HepG2 (cell line): ENCODE results near the gene KIAA1217. TPM values are rescaled to one million over a fixed set of nuclear protein-coding genes. Genes with fewer than 3 reads are reported as not detected.

Experiments
- ATAC-seq: fragments of 200-7000 bp; cut with Tn5 transposase; 3 replicates; pipeline ENCODE4 v1.9.1; 2020; ENCODE audit warnings: mild to moderate bottlenecking, moderate library complexity
- BruUV-seq: library from RNA; stranded (reverse); fragments of 400-500 nt; replicated peaks from 2 replicates; lab custom pipeline; 2021; lab: Mats Ljungman, UMichigan
- CTCF ChIA-PET: fragments of 300-600 bp; formaldehyde crosslinking; extraction: SDS; loops from one replicate; lab custom pipeline; 2021; ENCODE audit warnings: low total read pairs, inconsistent platforms, low intra/inter-chr PET ratio; lab: Yijun Ruan, JAX
- POLR2A ChIA-PET: fragments of 350-600 bp; sonication (Branson Sonifier 250); formaldehyde crosslinking; loops from one replicate; lab custom pipeline; 2020; ENCODE audit warnings: antibody characterized with exemption, inconsistent platforms; lab: Yijun Ruan, JAX
- DNase-seq: peaks from one replicate; pipeline ENCODE4 v3.0.0-alpha.2; 2015; ENCODE audit warnings: low spot score
- FAIRE-seq: peaks from 3 replicates; lab custom pipeline; 2011; peaks lifted over from hg19 to GRCh38; lab: Jason Lieb, UNC
- H2AFZ ChIP-seq: one replicate; pipeline ENCODE4 v1.6.1; 2011; ENCODE audit warnings: low read length, inconsistent platforms
- H3K27ac ChIP-seq: fragments of 300-600 bp; 3 replicates; pipeline ENCODE4 v1.8.0; 2011; ENCODE audit warnings: mixed run types, mild to moderate bottlenecking, mixed read lengths, low read length, inconsistent platforms; ENCODE audit not compliant: insufficient read depth; ENCODE audit errors: extremely low read length
- H3K27me3 ChIP-seq, 2 experiments: fragments of 200-600 bp in 1 of 2; 2 replicates in 1 of 2; 3 replicates in 1 of 2; pipeline versions ENCODE4 v1.6.0 to v1.8.0; 2011; ENCODE audit warnings: low read length in 2 of 2, mild to moderate bottlenecking in 2 of 2, moderate library complexity in 2 of 2, inconsistent platforms in 1 of 2; ENCODE audit not compliant: insufficient read depth in 2 of 2, control insufficient read depth in 1 of 2
- H3K36me3 ChIP-seq, 2 experiments: fragments of 200-600 bp in 1 of 2; replicated peaks in 1 of 2; 2 replicates in 1 of 2; 3 replicates in 1 of 2; pipeline versions ENCODE4 v1.5.1 to v1.8.0; 2011; ENCODE audit warnings: low read length in 2 of 2, inconsistent platforms in 1 of 2; ENCODE audit not compliant: insufficient read depth in 2 of 2, control insufficient read depth in 1 of 2
- H3K4me1 ChIP-seq: 2 replicates; pipeline ENCODE4 v1.5.1; 2012; ENCODE audit warnings: low read length, inconsistent platforms; ENCODE audit not compliant: insufficient read depth
- H3K4me2 ChIP-seq: 2 replicates; pipeline ENCODE4 v1.6.0; 2011; ENCODE audit warnings: low read depth, low read length, inconsistent platforms
- H3K4me3 ChIP-seq, 3 experiments: fragments of 200-600 bp in 1 of 3; sonication (generic), shearing (Covaris generic) in 1 of 3; replicated peaks in 1 of 3; 2 replicates each; pipeline ENCODE4 v1.5.1; 2011 to 2016; ENCODE audit warnings: low read length in 3 of 3, inconsistent platforms in 2 of 3, low read depth in 2 of 3, mild to moderate bottlenecking in 2 of 3, control low read depth in 1 of 3, mixed read lengths in 1 of 3; ENCODE audit not compliant: insufficient read depth in 1 of 3
- H3K79me2 ChIP-seq: one replicate; pipeline ENCODE4 v1.6.1; 2011; ENCODE audit warnings: low read length, inconsistent platforms; ENCODE audit not compliant: insufficient read depth
- H3K9ac ChIP-seq: 2 replicates; pipeline ENCODE4 v1.6.0; 2011; ENCODE audit warnings: mild to moderate bottlenecking, low read depth, low read length, inconsistent platforms; ENCODE audit not compliant: insufficient read depth
- H3K9me3 ChIP-seq: 2 replicates; pipeline ENCODE4 v1.5.1; 2012; ENCODE audit warnings: mild to moderate bottlenecking, low read length
- H4K20me1 ChIP-seq: 2 replicates; pipeline ENCODE4 v1.6.0; 2011; ENCODE audit warnings: inconsistent platforms, mild to moderate bottlenecking, low read length, moderate library complexity; ENCODE audit not compliant: insufficient read depth
- HMG20B ChIP-seq: conservative IDR thresholded peaks from 2 replicates; pipeline ENCODE4 v1.6.1; 2016; ENCODE audit warnings: missing genetic modification reagents, missing compliant biosample characterization
- WGBS: methylation state at CpG from one replicate; pipeline ENCODE4 v1.1.6; 2017; ENCODE audit warnings: low lambda C conversion rate; 5-methylcytosine and 5-hydroxymethylcytosine counted together
- in situ Hi-C: cut with HindIII; loops from 2 replicates; pipeline ENCODE4 v1.10.0; 2017; ENCODE audit warnings: low pct_unique_long_range_greater_than_20kb; ENCODE audit not compliant: extremely low pct_ligation_motif_present
- intact Hi-C: fragments of 100-400 bp; cut with micrococcal nuclease; formaldehyde crosslinking; loops from one replicate; pipeline ENCODE4 v1.10.0; 2022; ENCODE audit not compliant: unreplicated experiment
- polyA plus RNA-seq, 8 experiments: library from polyadenylated mRNA; depleted of rRNA in 3 of 8; stranded (reverse) in 7 of 8; unstranded in 1 of 8; fragments of >200 nt; fragmentation: Illumina TruSeq in 4 of 8; extraction: Trizol in 4 of 8; gene quantifications; 2 replicates each; pipeline versions ENCODE4 v1.2.1 to v1.2.3, GENCODE V29; 2011 to 2016; ENCODE audit warnings: low read depth in 4 of 8, missing spikeins in 1 of 8, mixed read lengths in 1 of 8; ENCODE audit not compliant: insufficient read depth in 1 of 8
- total RNA-seq, 5 experiments: library from RNA; depleted of rRNA; stranded (reverse); fragments of >200 nt; fragmentation: Illumina TruSeq; extraction: Trizol; gene quantifications; 2 replicates each; pipeline ENCODE4 v1.2.3, GENCODE V29; 2016; ENCODE audit warnings: low read depth in 1 of 5
- TF ChIP-seq, protein P1 (sequence below): sonication (generic); formaldehyde crosslinking; IDR thresholded peaks from one replicate; pipeline ENCODE4 v1.5.1; 2020; ENCODE audit warnings: mild to moderate bottlenecking, missing genetic modification reagents; ENCODE audit errors: not compliant biosample characterization

The KIAA1217 gene
- total and polyA plus RNA-seq, 2 of the 13 experiments (the other 11 are each of a cell fraction or from before 2014, with no cell fraction given), result 4.6 to 10.9 TPM

DNA sequence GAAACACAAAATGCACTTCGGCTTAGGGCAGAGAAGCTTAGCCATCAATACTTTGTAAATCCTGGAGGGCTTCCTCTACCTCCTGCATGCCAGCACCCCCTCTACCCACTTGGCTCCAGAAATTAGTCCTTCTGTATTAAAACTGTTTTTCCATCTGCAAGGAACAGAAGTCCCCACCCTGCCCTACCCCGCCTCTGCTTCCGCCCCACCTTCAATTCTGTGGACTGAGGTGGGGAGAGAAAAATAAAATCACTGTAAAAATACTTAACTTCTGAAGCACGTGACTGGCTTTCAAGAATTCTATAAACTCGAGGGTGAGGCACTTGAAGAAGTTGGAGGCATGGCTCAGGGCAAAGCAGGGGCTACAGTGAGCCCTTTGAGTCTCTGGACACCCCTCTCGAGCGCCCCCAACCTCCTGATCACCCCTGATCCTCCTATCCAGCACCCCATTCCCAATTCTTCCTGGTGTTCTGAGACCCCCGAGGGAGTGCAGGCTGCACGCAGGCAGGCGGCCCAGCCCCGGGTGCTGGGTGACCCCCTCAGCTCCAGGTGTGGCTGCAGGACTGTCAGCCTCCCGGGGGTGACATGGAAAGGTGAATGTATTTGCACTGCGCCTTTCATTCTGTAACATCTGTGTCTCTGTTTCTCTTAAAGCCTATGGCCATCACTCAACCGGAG, 7.3 kb upstream of the KIAA1217 start:
- Histone ChIP-seq H3K27me3 (no peaks in the 10 kb centered on the region), H3K79me2 (no peaks in the 10 kb centered on the region), H2AFZ (no peak overlapping the region), H3K4me1 (peaks cover 32% of the 10 kb centered on the region), H4K20me1 (no peaks in the 10 kb centered on the region), H3K9ac (peak overlapping the region; percentile 37; the same call in 1 of the 2 replicates)
- WGBS, result 23% methylated on average over 12 of the region's 14 CpGs
- ATAC-seq, result peak; percentile 55
- TF ChIP-seq HMG20B (CRISPR knock-in tag), result no peak
- TF ChIP-seq, protein P1, sequence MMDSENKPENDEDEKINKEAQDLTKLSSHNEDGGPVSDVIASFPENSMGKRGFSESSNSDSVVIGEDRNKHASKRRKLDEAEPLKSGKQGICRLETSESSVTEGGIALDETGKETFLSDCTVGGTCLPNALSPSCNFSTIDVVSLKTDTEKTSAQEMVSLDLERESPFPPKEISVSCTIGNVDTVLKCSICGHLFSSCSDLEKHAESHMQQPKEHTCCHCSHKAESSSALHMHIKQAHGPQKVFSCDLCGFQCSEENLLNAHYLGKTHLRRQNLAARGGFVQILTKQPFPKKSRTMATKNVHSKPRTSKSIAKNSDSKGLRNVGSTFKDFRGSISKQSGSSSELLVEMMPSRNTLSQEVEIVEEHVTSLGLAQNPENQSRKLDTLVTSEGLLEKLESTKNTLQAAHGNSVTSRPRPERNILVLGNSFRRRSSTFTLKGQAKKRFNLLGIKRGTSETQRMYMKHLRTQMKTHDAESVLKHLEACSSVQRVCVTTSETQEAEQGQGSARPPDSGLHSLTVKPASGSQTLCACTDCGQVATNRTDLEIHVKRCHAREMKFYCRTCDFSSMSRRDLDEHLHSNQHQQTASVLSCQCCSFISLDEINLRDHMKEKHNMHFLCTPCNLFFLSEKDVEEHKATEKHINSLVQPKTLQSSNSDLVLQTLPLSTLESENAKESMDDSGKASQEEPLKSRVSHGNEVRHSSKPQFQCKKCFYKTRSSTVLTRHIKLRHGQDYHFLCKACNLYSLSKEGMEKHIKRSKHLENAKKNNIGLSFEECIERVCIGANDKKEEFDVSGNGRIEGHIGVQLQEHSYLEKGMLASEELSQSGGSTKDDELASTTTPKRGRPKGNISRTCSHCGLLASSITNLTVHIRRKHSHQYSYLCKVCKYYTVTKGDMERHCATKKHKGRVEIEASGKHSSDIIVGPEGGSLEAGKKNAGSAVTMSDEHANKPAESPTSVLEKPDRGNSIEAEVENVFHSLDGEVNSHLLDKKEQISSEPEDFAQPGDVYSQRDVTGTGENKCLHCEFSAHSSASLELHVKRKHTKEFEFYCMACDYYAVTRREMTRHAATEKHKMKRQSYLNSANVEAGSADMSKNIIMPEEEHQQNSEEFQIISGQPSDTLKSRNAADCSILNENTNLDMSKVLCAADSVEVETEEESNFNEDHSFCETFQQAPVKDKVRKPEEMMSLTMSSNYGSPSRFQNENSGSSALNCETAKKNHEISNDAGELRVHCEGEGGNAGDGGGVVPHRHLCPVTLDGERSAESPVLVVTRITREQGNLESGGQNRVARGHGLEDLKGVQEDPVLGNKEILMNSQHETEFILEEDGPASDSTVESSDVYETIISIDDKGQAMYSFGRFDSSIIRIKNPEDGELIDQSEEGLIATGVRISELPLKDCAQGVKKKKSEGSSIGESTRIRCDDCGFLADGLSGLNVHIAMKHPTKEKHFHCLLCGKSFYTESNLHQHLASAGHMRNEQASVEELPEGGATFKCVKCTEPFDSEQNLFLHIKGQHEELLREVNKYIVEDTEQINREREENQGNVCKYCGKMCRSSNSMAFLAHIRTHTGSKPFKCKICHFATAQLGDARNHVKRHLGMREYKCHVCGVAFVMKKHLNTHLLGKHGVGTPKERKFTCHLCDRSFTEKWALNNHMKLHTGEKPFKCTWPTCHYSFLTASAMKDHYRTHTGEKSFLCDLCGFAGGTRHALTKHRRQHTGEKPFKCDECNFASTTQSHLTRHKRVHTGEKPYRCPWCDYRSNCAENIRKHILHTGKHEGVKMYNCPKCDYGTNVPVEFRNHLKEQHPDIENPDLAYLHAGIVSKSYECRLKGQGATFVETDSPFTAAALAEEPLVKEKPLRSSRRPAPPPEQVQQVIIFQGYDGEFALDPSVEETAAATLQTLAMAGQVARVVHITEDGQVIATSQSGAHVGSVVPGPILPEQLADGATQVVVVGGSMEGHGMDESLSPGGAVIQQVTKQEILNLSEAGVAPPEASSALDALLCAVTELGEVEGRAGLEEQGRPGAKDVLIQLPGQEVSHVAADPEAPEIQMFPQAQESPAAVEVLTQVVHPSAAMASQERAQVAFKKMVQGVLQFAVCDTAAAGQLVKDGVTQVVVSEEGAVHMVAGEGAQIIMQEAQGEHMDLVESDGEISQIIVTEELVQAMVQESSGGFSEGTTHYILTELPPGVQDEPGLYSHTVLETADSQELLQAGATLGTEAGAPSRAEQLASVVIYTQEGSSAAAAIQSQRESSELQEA (CRISPR knock-in tag), result peak; percentile 27
- TF ChIP-seq, all 625 proteins: peak for 1
- Histone ChIP-seq H3K4me2 (peak overlapping the region; percentile 91), H3K36me3 (no peaks in the 10 kb centered on the region), H3K4me3 (peak overlapping the region; percentile 39 to 67 (median 48); a peak in 4 of 6 replicates), H3K27ac (no peak overlapping the region), H3K9me3 (no peaks in the 10 kb centered on the region)
- CTCF ChIA-PET, result no interaction called here
- BruUV-seq, result no TSS peak
- no peak for FAIRE-seq
- intact Hi-C loops, result loop anchor here (5.0 kb wide), 1 partner anchor 161 kb away; no protein-coding TSS in a partner anchor
- POLR2A ChIA-PET, result interaction anchor here (1.0 to 1.2 kb wide), 2 partner anchors 13 to 17 kb away, joined by 3 read pairs; no protein-coding TSS in a partner anchor
- DNase-seq, result no peak
- in situ Hi-C loops, result loop anchor here (10.0 kb wide), 1 partner anchor 353 kb away; no protein-coding TSS in a partner anchor
